Kidney (tissue), 2 donors: ENCODE results near the gene NSD1. TPM values are rescaled to one million over a fixed set of nuclear protein-coding genes. Genes with fewer than 3 reads are reported as not detected.

Experiments
- polyA plus RNA-seq: library from polyadenylated mRNA; stranded (reverse); fragments of 350-450 nt; fragmentation: Illumina TruSeq; extraction: RNeasy Lipid Tissue Mini Kit (QIAGEN cat#74804); gene quantifications from one replicate; pipeline ENCODE4 v1.2.3, GENCODE V29; 2014; ENCODE audit warnings: low read depth, low replicate concordance; ENCODE audit not compliant: insufficient read depth
- total RNA-seq: library from RNA; stranded (reverse); fragmentation: NEBNext Ultra II Directional; extraction: Animal tissue kit (Norgen Biotek cat#: 25700); gene quantifications from one replicate; pipeline ENCODE4 v1.2.1, GENCODE V29; 2021
- donor health status: DM: yes; HTN: yes; CAD: no.

The NSD1 gene
- total and polyA plus RNA-seq, 2 donors from 2014 or later: 6.0 to 99.1 TPM

Other genes starting within 250 kb of the NSD1 start
- gene HK3, start 234.4 kb upstream of the NSD1 start, total RNA-seq: 21.2 TPM
- 2.0 TPM for gene HK3, start 234.4 kb upstream of the NSD1 start, polyA plus RNA-seq
- gene UIMC1, start 127.0 kb upstream of the NSD1 start, total RNA-seq: 37.9 TPM
- gene UIMC1, start 127.0 kb upstream of the NSD1 start, polyA plus RNA-seq: 16.2 TPM
- 19.2 TPM for gene ZNF346, start 111.1 kb upstream of the NSD1 start, total RNA-seq
- 9.5 TPM for gene ZNF346, start 111.1 kb upstream of the NSD1 start, polyA plus RNA-seq
- gene FGFR4, start 46.9 kb upstream of the NSD1 start, total RNA-seq: 72.6 TPM
- gene FGFR4, start 46.9 kb upstream of the NSD1 start, polyA plus RNA-seq: 50.2 TPM
- 25.0 TPM for gene RAB24, start 169.9 kb downstream of the NSD1 start, total RNA-seq
- gene RAB24, start 169.9 kb downstream of the NSD1 start, polyA plus RNA-seq: 77.6 TPM
- gene PRELID1, start 170.0 kb downstream of the NSD1 start, total RNA-seq: 90.8 TPM
- gene PRELID1, start 170.0 kb downstream of the NSD1 start, polyA plus RNA-seq: 351 TPM
- gene MXD3, start 178.1 kb downstream of the NSD1 start, total RNA-seq: 6.6 TPM
- 4.9 TPM for gene MXD3, start 178.1 kb downstream of the NSD1 start, polyA plus RNA-seq
- 137 TPM for gene LMAN2, start 217.9 kb downstream of the NSD1 start, total RNA-seq
- gene LMAN2, start 217.9 kb downstream of the NSD1 start, polyA plus RNA-seq: 190 TPM
- 28.4 TPM for gene RGS14, start 224.2 kb downstream of the NSD1 start, total RNA-seq
- gene RGS14, start 224.2 kb downstream of the NSD1 start, polyA plus RNA-seq: 56.3 TPM